SK-N-SH (cell line): ENCODE results near the gene FZD7. TPM values are rescaled to one million over a fixed set of nuclear protein-coding genes. Genes with fewer than 3 reads are reported as not detected.

ENCODE experiments used
- CTCF ChIA-PET: fragments of 300-600, 350-600 bp; formaldehyde crosslinking; extraction: SDS; loops from one replicate; lab custom pipeline; 2021; lab: Yijun Ruan, JAX
- POLR2A ChIA-PET: fragments of 350-600 bp; sonication (Branson Sonifier 250); formaldehyde crosslinking; extraction: SDS; loops from one replicate; lab custom pipeline; 2020; ENCODE audit warnings: antibody characterized with exemption, inconsistent platforms; lab: Yijun Ruan, JAX
- DNase-seq: peaks from one replicate; pipeline ENCODE4 v3.0.0; 2012
- H2AFZ ChIP-seq: fragments of 200-600 bp; sonication (generic); 2 replicates; pipeline ENCODE4 v1.8.1; 2016; ENCODE audit warnings: antibody characterized with exemption, mild to moderate bottlenecking, low read depth
- H3F3A ChIP-seq: fragments of 200-600 bp; sonication (generic); replicated peaks from 2 replicates; pipeline ENCODE3; 2016; ENCODE audit warnings: antibody characterized with exemption, mild to moderate bottlenecking; ENCODE audit not compliant: insufficient read depth
- H3K27ac ChIP-seq, 2 experiments: fragments of 200-500 bp in 1 of 2; fragments of 200-600 bp in 1 of 2; sonication (Bioruptor generic) in 1 of 2; sonication (generic), shearing (Covaris generic) in 1 of 2; 2 replicates each; pipeline versions ENCODE4 v1.5.1 to v1.6.1; 2014 to 2016; ENCODE audit warnings: low read depth in 2 of 2, inconsistent platforms in 1 of 2, low read length in 1 of 2, mild to moderate bottlenecking in 1 of 2, mixed read lengths in 1 of 2
- H3K27me3 ChIP-seq: fragments of 200-600 bp; sonication (generic), shearing (Covaris generic); 2 replicates; pipeline ENCODE4 v1.6.1; 2016; ENCODE audit warnings: mixed run types; ENCODE audit not compliant: insufficient read depth
- H3K36me3 ChIP-seq, 2 experiments: fragments of 200-500 bp in 1 of 2; fragments of 200-600 bp in 1 of 2; sonication (Bioruptor generic) in 1 of 2; sonication (generic) in 1 of 2; replicated peaks in 1 of 2; 2 replicates each; pipeline versions ENCODE3 to v1.5.1; 2014 to 2016; ENCODE audit warnings: low read length in 1 of 2, mild to moderate bottlenecking in 1 of 2; ENCODE audit not compliant: insufficient read depth in 2 of 2, control insufficient read depth in 1 of 2
- H3K4me1 ChIP-seq, 2 experiments: fragments of 200-500 bp in 1 of 2; fragments of 200-600 bp in 1 of 2; sonication (Bioruptor generic) in 1 of 2; sonication (generic), shearing (Covaris generic) in 1 of 2; 2 replicates each; pipeline versions ENCODE4 v1.5.1 to v1.6.1; 2014 to 2016; ENCODE audit warnings: low read depth in 1 of 2, low read length in 1 of 2, mixed run types in 1 of 2; ENCODE audit not compliant: insufficient read depth in 2 of 2, control insufficient read depth in 1 of 2
- H3K4me2 ChIP-seq: fragments of 200-600 bp; sonication (generic), shearing (Covaris generic); 2 replicates; pipeline ENCODE4 v1.6.1; 2017; ENCODE audit warnings: mixed run types
- H3K4me3 ChIP-seq, 2 experiments: fragments of 200-500 bp in 1 of 2; fragments of 200-600 bp in 1 of 2; sonication (Bioruptor generic) in 1 of 2; sonication (generic), shearing (Covaris generic) in 1 of 2; 2 replicates each; pipeline versions ENCODE4 v1.5.1 to v1.8.1; 2014 to 2016; ENCODE audit warnings: low read depth in 2 of 2, inconsistent platforms in 1 of 2, low read length in 1 of 2, mild to moderate bottlenecking in 1 of 2, mixed read lengths in 1 of 2, moderate library complexity in 1 of 2
- H3K79me2 ChIP-seq: fragments of 200-600 bp; sonication (generic); 2 replicates; pipeline ENCODE4 v1.8.1; 2017; ENCODE audit warnings: mild to moderate bottlenecking; ENCODE audit not compliant: insufficient read depth
- H3K9ac ChIP-seq: fragments of 200-600 bp; sonication (generic); 2 replicates; pipeline ENCODE4 v1.6.1; 2017; ENCODE audit warnings: mixed run types
- H3K9me2 ChIP-seq: fragments of 200-600 bp; sonication (generic); 2 replicates; pipeline ENCODE4 v1.6.1; 2017; ENCODE audit warnings: mixed run types
- H3K9me3 ChIP-seq: fragments of 200-600 bp; sonication (generic); 2 replicates; pipeline ENCODE4 v1.6.1; 2017; ENCODE audit warnings: mixed run types, mild to moderate bottlenecking, moderate library complexity
- H4K20me1 ChIP-seq: fragments of 200-600 bp; sonication (generic); 2 replicates; pipeline ENCODE4 v1.6.1; 2017; ENCODE audit warnings: mild to moderate bottlenecking, mixed run types; ENCODE audit not compliant: insufficient read depth
- CHD2 ChIP-seq: fragments of 150-350 bp; IDR thresholded peaks from 2 replicates; pipeline ENCODE4 v1.6.1; 2018; ENCODE audit warnings: low read length; ENCODE audit not compliant: partially characterized antibody
- CTCF ChIP-seq: fragments of 200-600 bp; sonication (generic); IDR thresholded peaks from 2 replicates; pipeline ENCODE4 v1.6.1; 2017; ENCODE audit warnings: antibody characterized with exemption, mild to moderate bottlenecking, moderate library complexity
- ELF1 ChIP-seq: IDR thresholded peaks from 2 replicates; pipeline ENCODE4 v1.4.0; 2012
- EP300 ChIP-seq, 2 experiments: IDR thresholded peaks; 2 replicates each; pipeline versions ENCODE4 v1.4.0 to v1.6.1; 2012; ENCODE audit warnings: borderline replicate concordance in 1 of 2, low read depth in 1 of 2, low read length in 1 of 2
- FOXM1 ChIP-seq: IDR thresholded peaks from 2 replicates; pipeline ENCODE4 v1.4.0; 2012; ENCODE audit warnings: low read depth, mild to moderate bottlenecking
- GATA2 ChIP-seq: sonication (generic); formaldehyde crosslinking; IDR thresholded peaks from 2 replicates; pipeline ENCODE4 v1.5.0; 2020; ENCODE audit warnings: mild to moderate bottlenecking, missing genetic modification reagents
- JUND ChIP-seq: IDR thresholded peaks from 2 replicates; pipeline ENCODE4 v1.4.0; 2012
- MAX ChIP-seq: IDR thresholded peaks from 2 replicates; pipeline ENCODE4 v1.4.0; 2012; ENCODE audit warnings: low read depth
- MEF2A ChIP-seq: IDR thresholded peaks from 2 replicates; pipeline ENCODE4 v1.4.0; 2012; ENCODE audit warnings: low read depth, borderline replicate concordance
- MXI1 ChIP-seq: IDR thresholded peaks from 2 replicates; pipeline ENCODE4 v1.6.1; 2012; ENCODE audit warnings: mild to moderate bottlenecking, low read depth, low read length, improper control_type of control experiment
- NFIC ChIP-seq: IDR thresholded peaks from 2 replicates; pipeline ENCODE4 v1.4.0; 2012; ENCODE audit warnings: borderline replicate concordance
- POLR2AphosphoS5 ChIP-seq: IDR thresholded peaks from 2 replicates; pipeline ENCODE4 v1.6.1; 2012; ENCODE audit warnings: low read depth, low read length
- RCOR1 ChIP-seq: fragments of 150-350 bp; IDR thresholded peaks from 2 replicates; pipeline ENCODE4 v1.6.1; 2017; ENCODE audit warnings: antibody characterized with exemption, low read length
- REST ChIP-seq: IDR thresholded peaks from 2 replicates; pipeline ENCODE4 v1.6.1; 2012; ENCODE audit warnings: mild to moderate bottlenecking, low read depth, low read length, moderate library complexity
- RFX5 ChIP-seq: IDR thresholded peaks from 2 replicates; pipeline ENCODE4 v1.6.1; 2012; ENCODE audit warnings: mild to moderate bottlenecking, improper control_type of control experiment, low read length
- RXRA ChIP-seq: IDR thresholded peaks from 2 replicates; pipeline ENCODE4 v1.4.0; 2012; ENCODE audit warnings: low read depth, mild to moderate bottlenecking, borderline replicate concordance
- SIN3A ChIP-seq: IDR thresholded peaks from 2 replicates; pipeline ENCODE4 v1.6.1; 2012; ENCODE audit warnings: low read depth, mild to moderate bottlenecking, low read length, moderate library complexity, borderline replicate concordance
- TAF1 ChIP-seq: IDR thresholded peaks from 2 replicates; pipeline ENCODE4 v1.6.1; 2012; ENCODE audit warnings: low read depth, mild to moderate bottlenecking, low read length, moderate library complexity, borderline replicate concordance
- TCF12 ChIP-seq: IDR thresholded peaks from 2 replicates; pipeline ENCODE4 v1.4.0; 2012
- TEAD4 ChIP-seq: IDR thresholded peaks from 2 replicates; pipeline ENCODE4 v1.4.0; 2012; ENCODE audit warnings: mild to moderate bottlenecking, borderline replicate concordance; ENCODE audit not compliant: insufficient read depth
- USF1 ChIP-seq: IDR thresholded peaks from 2 replicates; pipeline ENCODE4 v1.4.0; 2012; ENCODE audit warnings: low read depth, borderline replicate concordance
- ZBTB33 ChIP-seq: IDR thresholded peaks from 2 replicates; pipeline ENCODE4 v1.4.0; 2012; ENCODE audit warnings: low read depth, borderline replicate concordance
- WGBS: methylation state at CpG from one replicate; pipeline ENCODE4 v1.1.6; 2017; ENCODE audit warnings: low lambda C conversion rate; 5-methylcytosine and 5-hydroxymethylcytosine counted together
- polyA plus RNA-seq, 3 experiments: library from polyadenylated mRNA; depleted of rRNA; stranded (reverse); fragments of >200 nt; gene quantifications; 2 replicates each; pipeline ENCODE4 v1.2.3, GENCODE V29; 2012

Gene FZD7
- polyA plus RNA-seq, 1 of the 3 experiments (the other 2 are of a cell fraction): 19.7 TPM

- POLR2A ChIA-PET: no interaction called here
- TF ChIP-seq JUND: 0 out of 2 replicates have a peak, but pooled peaks have one; percentile 9
- no peak for TF ChIP-seq FOXM1
- no peak for TF ChIP-seq RXRA
- TF ChIP-seq TEAD4: peak; percentile 58; the same call in 1 of the 2 replicates
- no peak for TF ChIP-seq GATA2 (CRISPR knock-in tag)
- TF ChIP-seq MEF2A: no peak
- TF ChIP-seq TCF12: peak; percentile 44; the same call in 1 of the 2 replicates
- TF ChIP-seq CTCF: no peak
- TF ChIP-seq ZBTB33: no peak
- TF ChIP-seq RFX5: no peak
- peak; percentile 41; the same call in 1 of the 2 replicates for TF ChIP-seq RCOR1
- no peak for TF ChIP-seq CHD2
- no peak for TF ChIP-seq USF1
- no peak for TF ChIP-seq ELF1
- TF ChIP-seq POLR2AphosphoS5: peak; percentile 22; the same call in 1 of the 2 replicates
- TF ChIP-seq MXI1: no peak
- TF ChIP-seq MAX: no peak
- TF ChIP-seq TAF1: no peak
- no peak for TF ChIP-seq REST
- peak in 1 of 2 experiments; percentile 47; a peak in 1 of 4 replicates for TF ChIP-seq EP300 (IDR thresholded peaks at IDR 0.05; ENCODE audit: borderline replicate concordance in 1 of 2, low read depth in 1 of 2, low read length in 1 of 2)
- TF ChIP-seq NFIC: peak; percentile 46; the same call in 1 of the 2 replicates
- TF ChIP-seq SIN3A: 0 out of 2 replicates have a peak, but pooled peaks have one; percentile 42
These were observed 18.0 kb downstream of the FZD7 start for GRCh38 chr2:202051499-202052161.

More at GRCh38 chr2:202051499-202052161, 18.0 kb downstream of the FZD7 start:
- H4K20me1 ChIP-seq: no peaks in the 10 kb centered on the region
- no peak overlapping the region for H3K9ac ChIP-seq
- H3K27me3 ChIP-seq: no peaks in the 10 kb centered on the region
- no peaks in the 10 kb centered on the region for H3K79me2 ChIP-seq
- H3K4me2 ChIP-seq: peak overlapping the region; percentile 48; the same call in 1 of the 2 replicates
- CTCF ChIA-PET: interaction anchor here (0.9 to 1.2 kb wide), 2 partner anchors 38 to 107 kb away, joined by 4 read pairs; no protein-coding TSS in a partner anchor
- H3K4me3 ChIP-seq: no peak overlapping the region
- peak overlapping the region; percentile 13 to 67; a peak in 2 of 4 replicates for H3K27ac ChIP-seq
- H3K4me1 ChIP-seq: peaks cover 7 to 28% of the 10 kb centered on the region in 2 experiments
- H2AFZ ChIP-seq: no peak overlapping the region
- no peaks in the 10 kb centered on the region for H3K9me3 ChIP-seq
- H3K9me2 ChIP-seq: no peaks in the 10 kb centered on the region
- H3K36me3 ChIP-seq: no peaks in the 10 kb centered on the region
- no peak for DNase-seq
- no peaks in the 10 kb centered on the region for H3F3A ChIP-seq
- 61% methylated on average over 8 of the region's 8 CpGs for WGBS
